Measurements from ENCODE around the gene FOXA2. TPM values are rescaled to one million over a fixed set of nuclear protein-coding genes. Genes with fewer than 3 reads are reported as not detected.

FOXA2 gene
- total and polyA plus RNA-seq, 2 of the 13 experiments (the other 11 are each of a cell fraction or from before 2014, with no cell fraction given): 8.8 to 12.2 TPM

GRCh38 chr20:22586645-22587310 is 2.4 kb upstream of the FOXA2 start (continued):
- TF ChIP-seq CSRNP1 (CRISPR knock-in tag; IDR thresholded peaks at IDR 0.05): no peak
- no peak for TF ChIP-seq CSRNP2 (CRISPR knock-in tag; conservative IDR thresholded peaks at IDR 0.05; ENCODE audit: low read depth)
- TF ChIP-seq CHD2 (IDR thresholded peaks at IDR 0.05; ENCODE audit: low read depth, low read length): no peak
- TF ChIP-seq ZNF891 (CRISPR knock-in tag; IDR thresholded peaks at IDR 0.05): peak; percentile 85; the same call in 1 of the 2 replicates
- TF ChIP-seq ZNF274 (CRISPR knock-in tag; IDR thresholded peaks at IDR 0.05): peak; percentile 71; the same call in 1 of the 2 replicates
- 0 out of 2 replicates have a peak, but pooled peaks have one; percentile 18 for TF ChIP-seq ZBTB10 (CRISPR knock-in tag; IDR thresholded peaks at IDR 0.05; ENCODE audit: borderline replicate concordance)
- TF ChIP-seq PTBP1 (IDR thresholded peaks at IDR 0.05; ENCODE audit: low read depth, low read length, poor library complexity, severe bottlenecking): peak; percentile 96
- no peak; the same call in 1 of the 2 replicates for TF ChIP-seq KLF11 (CRISPR knock-in tag; IDR thresholded peaks at IDR 0.05)
- peak; percentile 88 for TF ChIP-seq TAF15 (IDR thresholded peaks at IDR 0.05; ENCODE audit: low read depth, low read length, poor library complexity, severe bottlenecking)
- no peak for TF ChIP-seq PLSCR1 (CRISPR knock-in tag; IDR thresholded peaks at IDR 0.05; ENCODE audit: borderline replicate concordance)
- no peak; the same call in 1 of the 2 replicates for TF ChIP-seq ZBTB4 (CRISPR knock-in tag; IDR thresholded peaks at IDR 0.05; ENCODE audit: borderline replicate concordance)
- no peak; the same call in 1 of the 2 replicates for TF ChIP-seq NFKB2 (CRISPR knock-in tag; IDR thresholded peaks at IDR 0.05; ENCODE audit: borderline replicate concordance)
- peak; percentile 82 for TF ChIP-seq ZNF800 (CRISPR knock-in tag; IDR thresholded peaks at IDR 0.05)
- no peak; the same call in 1 of the 2 replicates for TF ChIP-seq ZNF431 (CRISPR knock-in tag; IDR thresholded peaks at IDR 0.05; ENCODE audit: borderline replicate concordance, low read depth)
- no peak for TF ChIP-seq FOSL1 (CRISPR knock-in tag; IDR thresholded peaks at IDR 0.05; ENCODE audit: borderline replicate concordance)
